ENCODE measurements around the gene FBN2.

Gene FBN2

DNA sequence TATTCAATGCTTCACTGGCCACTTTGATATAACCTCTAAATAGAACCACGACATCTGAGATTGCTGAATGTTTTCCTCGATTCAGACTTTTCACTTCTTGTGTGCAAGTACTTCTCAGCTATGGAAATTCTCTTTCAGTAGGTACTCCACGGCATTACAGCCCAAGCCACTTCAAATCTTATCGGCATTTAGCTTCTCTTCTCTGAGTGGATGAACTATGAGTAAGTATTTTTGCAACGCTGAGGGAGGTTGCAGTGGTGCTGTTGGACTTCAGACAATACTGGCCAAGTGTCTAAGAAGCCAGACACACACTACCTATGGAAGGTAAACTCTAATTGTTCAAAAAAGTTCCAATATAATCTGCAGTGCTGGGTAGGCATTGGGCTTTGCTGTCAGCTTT is 60.1 kb downstream of the FBN2 start:
- no peak for DNase-seq (ENCODE audit: low spot score)
- TF ChIP-seq, protein P1, sequence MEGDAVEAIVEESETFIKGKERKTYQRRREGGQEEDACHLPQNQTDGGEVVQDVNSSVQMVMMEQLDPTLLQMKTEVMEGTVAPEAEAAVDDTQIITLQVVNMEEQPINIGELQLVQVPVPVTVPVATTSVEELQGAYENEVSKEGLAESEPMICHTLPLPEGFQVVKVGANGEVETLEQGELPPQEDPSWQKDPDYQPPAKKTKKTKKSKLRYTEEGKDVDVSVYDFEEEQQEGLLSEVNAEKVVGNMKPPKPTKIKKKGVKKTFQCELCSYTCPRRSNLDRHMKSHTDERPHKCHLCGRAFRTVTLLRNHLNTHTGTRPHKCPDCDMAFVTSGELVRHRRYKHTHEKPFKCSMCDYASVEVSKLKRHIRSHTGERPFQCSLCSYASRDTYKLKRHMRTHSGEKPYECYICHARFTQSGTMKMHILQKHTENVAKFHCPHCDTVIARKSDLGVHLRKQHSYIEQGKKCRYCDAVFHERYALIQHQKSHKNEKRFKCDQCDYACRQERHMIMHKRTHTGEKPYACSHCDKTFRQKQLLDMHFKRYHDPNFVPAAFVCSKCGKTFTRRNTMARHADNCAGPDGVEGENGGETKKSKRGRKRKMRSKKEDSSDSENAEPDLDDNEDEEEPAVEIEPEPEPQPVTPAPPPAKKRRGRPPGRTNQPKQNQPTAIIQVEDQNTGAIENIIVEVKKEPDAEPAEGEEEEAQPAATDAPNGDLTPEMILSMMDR (IDR thresholded peaks at IDR 0.05; ENCODE audit: borderline replicate concordance, control extremely low read depth, extremely low read depth, insufficient read depth, missing control alignments): no peak
- in situ Hi-C loops (cut with MboI; ENCODE audit: low sequenced_read_pairs, unreplicated experiment): loop anchor here (25.0 kb wide), 1 partner anchor 916 kb away; no protein-coding TSS in a partner anchor

DNA sequence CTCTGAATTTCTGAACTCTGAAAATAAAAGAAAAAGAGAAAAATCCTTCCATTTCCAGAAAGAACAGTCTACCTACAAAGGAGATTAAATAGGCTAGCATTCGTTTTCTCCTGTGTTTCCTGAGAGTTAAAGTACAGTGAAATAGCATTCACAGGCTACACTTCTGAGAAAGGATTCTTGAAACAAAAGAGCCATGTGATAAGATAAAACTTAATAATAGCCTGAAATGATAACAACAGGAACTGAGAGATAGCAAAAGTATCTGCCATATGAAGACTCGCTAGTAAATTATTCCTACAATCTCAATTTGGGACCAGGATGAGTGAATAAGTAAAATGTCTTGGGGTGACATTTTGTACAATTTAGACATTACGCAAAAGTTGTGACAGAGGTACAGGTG is 62.4 kb downstream of the FBN2 start:
- in situ Hi-C loops (cut with MboI; ENCODE audit: low sequenced_read_pairs, unreplicated experiment): loop anchor here (25.0 kb wide), 1 partner anchor 913 kb away; no protein-coding TSS in a partner anchor
- DNase-seq (ENCODE audit: low spot score): no peak
- TF ChIP-seq, protein P1 (IDR thresholded peaks at IDR 0.05; ENCODE audit: borderline replicate concordance, control extremely low read depth, extremely low read depth, insufficient read depth, missing control alignments): no peak

DNA sequence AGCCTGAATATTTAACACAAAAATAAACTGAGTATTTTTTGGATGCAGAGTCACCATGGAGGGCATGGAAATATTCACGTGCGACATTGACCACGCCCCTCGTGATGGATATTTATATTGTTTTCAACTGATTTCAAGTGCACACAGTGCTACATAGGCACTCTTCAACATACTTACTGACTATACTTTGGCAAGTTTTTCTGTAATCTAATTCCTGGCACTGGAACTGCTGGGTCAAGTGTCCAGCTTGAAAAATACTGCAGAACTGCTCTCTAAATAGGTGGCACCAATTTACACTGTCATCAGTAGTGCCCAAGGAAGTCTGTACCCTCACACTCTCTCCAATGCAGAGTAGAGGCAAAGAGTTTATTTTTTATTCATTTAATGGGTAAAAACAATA is 65.1 kb downstream of the FBN2 start:
- in situ Hi-C loops (cut with MboI; ENCODE audit: low sequenced_read_pairs, unreplicated experiment): no loop called here
- DNase-seq (ENCODE audit: low spot score): no peak
- TF ChIP-seq, protein P1 (IDR thresholded peaks at IDR 0.05; ENCODE audit: borderline replicate concordance, control extremely low read depth, extremely low read depth, insufficient read depth, missing control alignments): no peak

DNA sequence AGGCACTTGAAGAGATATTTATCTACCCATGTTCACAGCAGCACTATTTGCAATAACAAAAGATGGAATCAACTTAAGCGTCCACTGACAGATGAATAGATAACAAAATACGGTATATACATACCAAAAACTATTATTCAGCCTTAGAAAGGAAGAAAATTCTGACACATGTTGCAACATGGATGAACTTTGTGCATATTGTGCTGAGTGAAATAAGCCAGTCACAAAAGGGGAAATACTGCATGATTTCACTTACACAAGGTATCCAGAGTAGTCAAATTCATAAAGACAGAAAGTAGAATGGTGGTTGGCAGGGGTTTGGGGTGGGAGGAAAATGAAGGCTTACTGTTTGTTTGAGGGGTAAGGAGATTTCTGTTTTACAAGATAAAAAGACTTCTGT is 66.0 kb downstream of the FBN2 start:
- in situ Hi-C loops (cut with MboI; ENCODE audit: low sequenced_read_pairs, unreplicated experiment): no loop called here
- TF ChIP-seq, protein P1 (IDR thresholded peaks at IDR 0.05; ENCODE audit: borderline replicate concordance, control extremely low read depth, extremely low read depth, insufficient read depth, missing control alignments): no peak
- DNase-seq (ENCODE audit: low spot score): no peak

DNA sequence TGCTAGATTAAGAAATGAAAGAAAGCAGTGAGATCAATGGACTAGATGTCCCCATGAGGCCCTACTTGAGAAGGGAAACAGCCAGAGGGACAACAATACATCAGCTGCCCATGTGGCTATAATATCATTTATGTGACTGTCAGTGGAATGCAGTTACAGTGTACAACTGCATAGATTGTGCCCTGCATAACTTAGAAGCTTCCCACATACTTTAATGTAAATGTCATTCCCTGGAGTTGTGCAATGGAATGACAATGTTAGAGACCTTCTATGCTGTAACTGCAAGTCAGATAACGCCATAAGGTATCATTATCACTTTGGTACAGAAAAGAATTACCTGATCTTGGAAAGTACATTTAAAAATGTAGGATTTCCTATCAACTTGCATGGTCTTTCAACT is 67.4 kb downstream of the FBN2 start:
- in situ Hi-C loops (cut with MboI; ENCODE audit: low sequenced_read_pairs, unreplicated experiment): no loop called here
- no peak for DNase-seq (ENCODE audit: low spot score)
- TF ChIP-seq, protein P1 (IDR thresholded peaks at IDR 0.05; ENCODE audit: borderline replicate concordance, control extremely low read depth, extremely low read depth, insufficient read depth, missing control alignments): no peak

DNA sequence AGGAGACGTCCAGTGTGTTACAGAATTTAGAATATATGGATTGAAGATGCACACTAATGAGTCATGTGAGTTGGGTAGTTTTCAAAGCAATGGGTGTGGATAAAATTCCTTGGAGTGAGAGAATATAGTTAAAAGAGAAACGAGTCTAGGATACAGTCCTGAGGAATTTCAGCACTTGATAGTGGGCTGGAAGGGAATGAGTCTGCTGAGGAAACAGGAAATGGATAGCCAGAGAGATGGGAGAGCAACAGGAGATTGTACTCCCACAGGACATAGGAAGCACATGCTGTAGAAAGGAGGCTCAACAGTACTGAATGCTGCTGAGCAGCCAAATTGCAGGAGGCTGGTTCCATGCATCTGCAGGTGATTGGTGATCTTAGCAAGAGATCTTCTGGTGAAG is 68.1 kb downstream of the FBN2 start:
- in situ Hi-C loops (cut with MboI; ENCODE audit: low sequenced_read_pairs, unreplicated experiment): no loop called here
- TF ChIP-seq, protein P1 (IDR thresholded peaks at IDR 0.05; ENCODE audit: borderline replicate concordance, control extremely low read depth, extremely low read depth, insufficient read depth, missing control alignments): no peak
- DNase-seq (ENCODE audit: low spot score): no peak

DNA sequence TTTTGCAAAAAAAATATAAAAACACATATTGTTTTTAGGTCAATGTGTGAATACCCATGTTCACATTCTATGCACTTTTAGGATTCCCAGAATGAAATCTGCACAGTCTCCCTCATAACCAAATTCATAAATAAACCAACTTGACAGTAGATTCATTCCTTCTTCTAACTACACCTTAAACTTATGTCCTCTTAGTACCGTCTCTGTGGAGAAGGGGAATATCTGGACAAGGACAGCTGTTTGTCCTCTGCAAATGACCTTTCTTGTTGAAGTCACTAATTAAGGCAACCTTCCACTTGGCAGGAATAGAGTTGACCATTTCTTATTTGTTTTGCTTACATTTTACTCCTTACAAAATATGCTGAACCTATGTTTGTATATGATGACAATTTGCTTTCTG is 71.1 kb downstream of the FBN2 start:
- TF ChIP-seq, protein P1 (IDR thresholded peaks at IDR 0.05; ENCODE audit: borderline replicate concordance, control extremely low read depth, extremely low read depth, insufficient read depth, missing control alignments): no peak
- no peak for DNase-seq (ENCODE audit: low spot score)
- in situ Hi-C loops (cut with MboI; ENCODE audit: low sequenced_read_pairs, unreplicated experiment): no loop called here
